Measurements from ENCODE around the gene JAKMIP1.

JAKMIP1 gene

DNA sequence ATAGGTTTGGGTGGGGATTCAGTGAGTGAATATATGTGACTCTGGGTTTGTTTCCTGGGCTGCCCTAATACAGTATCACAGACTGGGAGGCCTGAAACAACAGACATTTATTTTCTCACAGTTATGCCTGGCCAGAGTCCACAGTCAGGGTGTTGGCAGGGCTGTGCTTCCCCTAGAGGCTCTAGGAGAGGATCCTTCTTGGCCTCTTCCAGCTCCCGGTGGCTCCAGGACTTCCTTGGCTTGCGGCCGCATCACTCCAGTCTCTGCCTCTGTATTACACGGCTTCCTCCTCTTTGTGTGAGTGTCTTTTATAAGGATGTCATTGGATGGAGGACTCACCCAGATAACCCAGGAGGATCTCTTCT is 5.2 kb upstream of the JAKMIP1 start:
- peaks cover 6% of the 10 kb centered on the region; the same call in 1 of the 2 replicates for H3K4me1 ChIP-seq (ENCODE audit: low read length)
- no peaks in the 10 kb centered on the region for H3K9me2 ChIP-seq (replicated peaks; ENCODE audit: insufficient read depth, low read length)
- no peaks in the 10 kb centered on the region for H3F3A ChIP-seq (ENCODE audit: insufficient read depth, low read length)
- H3K4me3 ChIP-seq (ENCODE audit: low read length): no peak overlapping the region
- no peaks in the 10 kb centered on the region for H3K9me3 ChIP-seq (replicated peaks; ENCODE audit: insufficient read depth, low read length)
- no peak for DNase-seq
- peaks cover 12% of the 10 kb centered on the region; the same call in 1 of the 2 replicates for H3K27me3 ChIP-seq (replicated peaks; ENCODE audit: insufficient read depth, low read length)
- no peak overlapping the region for H3K27ac ChIP-seq (ENCODE audit: low read length)
- H3K9ac ChIP-seq (ENCODE audit: low read length): no peak overlapping the region
- no peaks in the 10 kb centered on the region for H3K79me2 ChIP-seq (ENCODE audit: low read length)
- no peak overlapping the region for H3K4me2 ChIP-seq (ENCODE audit: low read depth, low read length)
- H4K20me1 ChIP-seq (ENCODE audit: insufficient read depth, low read length): no peaks in the 10 kb centered on the region
- no peak overlapping the region for H2AFZ ChIP-seq (ENCODE audit: low read length)
- no peaks in the 10 kb centered on the region for H3K36me3 ChIP-seq (replicated peaks; ENCODE audit: insufficient read depth, low read length)
- TF ChIP-seq EZH2 (optimal IDR thresholded peaks at IDR 0.05; ENCODE audit: low read depth, low read length) (no peak), EZH2phosphoT487 (IDR thresholded peaks at IDR 0.05; ENCODE audit: low read length) (no peak)
- TF ChIP-seq, protein P1, sequence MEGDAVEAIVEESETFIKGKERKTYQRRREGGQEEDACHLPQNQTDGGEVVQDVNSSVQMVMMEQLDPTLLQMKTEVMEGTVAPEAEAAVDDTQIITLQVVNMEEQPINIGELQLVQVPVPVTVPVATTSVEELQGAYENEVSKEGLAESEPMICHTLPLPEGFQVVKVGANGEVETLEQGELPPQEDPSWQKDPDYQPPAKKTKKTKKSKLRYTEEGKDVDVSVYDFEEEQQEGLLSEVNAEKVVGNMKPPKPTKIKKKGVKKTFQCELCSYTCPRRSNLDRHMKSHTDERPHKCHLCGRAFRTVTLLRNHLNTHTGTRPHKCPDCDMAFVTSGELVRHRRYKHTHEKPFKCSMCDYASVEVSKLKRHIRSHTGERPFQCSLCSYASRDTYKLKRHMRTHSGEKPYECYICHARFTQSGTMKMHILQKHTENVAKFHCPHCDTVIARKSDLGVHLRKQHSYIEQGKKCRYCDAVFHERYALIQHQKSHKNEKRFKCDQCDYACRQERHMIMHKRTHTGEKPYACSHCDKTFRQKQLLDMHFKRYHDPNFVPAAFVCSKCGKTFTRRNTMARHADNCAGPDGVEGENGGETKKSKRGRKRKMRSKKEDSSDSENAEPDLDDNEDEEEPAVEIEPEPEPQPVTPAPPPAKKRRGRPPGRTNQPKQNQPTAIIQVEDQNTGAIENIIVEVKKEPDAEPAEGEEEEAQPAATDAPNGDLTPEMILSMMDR (IDR thresholded peaks at IDR 0.05; ENCODE audit: low read length): no peak

DNA sequence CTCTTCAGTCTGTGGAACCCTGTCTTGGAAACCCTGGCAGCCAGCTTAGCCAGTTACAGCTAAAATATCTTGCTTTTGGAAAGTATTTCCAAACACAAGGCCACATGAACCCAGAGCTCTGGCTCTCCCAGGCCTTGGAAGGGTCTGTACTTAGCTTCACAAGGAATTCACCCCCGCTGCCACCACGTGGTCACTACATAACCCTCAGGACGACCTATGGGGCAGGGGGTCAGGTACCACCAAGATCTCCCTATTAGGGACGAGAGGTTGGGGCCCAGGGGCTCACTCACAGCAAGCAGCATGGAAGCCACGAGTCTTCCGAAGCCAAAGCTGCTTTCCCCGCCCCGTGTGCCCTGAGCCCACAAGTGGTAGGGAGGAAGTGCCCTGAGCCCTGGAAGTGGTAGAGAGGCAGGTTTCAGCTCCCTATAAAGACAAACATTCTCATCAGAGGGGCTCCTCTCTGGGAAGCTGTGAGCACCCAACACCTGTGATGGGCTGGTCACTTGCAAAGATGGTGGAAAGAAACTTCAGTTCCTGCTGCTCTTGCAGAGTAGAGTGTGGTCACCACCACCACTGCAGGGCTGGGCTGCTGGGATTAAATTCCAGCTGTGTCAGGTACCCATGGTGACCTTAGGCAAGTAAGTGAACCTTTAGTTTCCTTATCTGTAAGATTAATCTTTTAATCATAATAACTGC is 4.7 kb upstream of the JAKMIP1 start:
- no peak overlapping the region for H2AFZ ChIP-seq (ENCODE audit: low read length)
- H3K9me2 ChIP-seq (replicated peaks; ENCODE audit: insufficient read depth, low read length): no peaks in the 10 kb centered on the region
- H3K27me3 ChIP-seq (replicated peaks; ENCODE audit: insufficient read depth, low read length): peaks cover 12% of the 10 kb centered on the region; the same call in 1 of the 2 replicates
- DNase-seq: no peak
- H3K4me1 ChIP-seq (ENCODE audit: low read length): peaks cover 6% of the 10 kb centered on the region; the same call in 1 of the 2 replicates
- no peaks in the 10 kb centered on the region for H4K20me1 ChIP-seq (ENCODE audit: insufficient read depth, low read length)
- H3K79me2 ChIP-seq (ENCODE audit: low read length): no peaks in the 10 kb centered on the region
- no peak for TF ChIP-seq EZH2 (optimal IDR thresholded peaks at IDR 0.05; ENCODE audit: low read depth, low read length)
- TF ChIP-seq, protein P1 (IDR thresholded peaks at IDR 0.05; ENCODE audit: low read length): no peak
- no peak for TF ChIP-seq EZH2phosphoT487 (IDR thresholded peaks at IDR 0.05; ENCODE audit: low read length)
- H3K4me2 ChIP-seq (ENCODE audit: low read depth, low read length): no peak overlapping the region
- no peaks in the 10 kb centered on the region for H3K36me3 ChIP-seq (replicated peaks; ENCODE audit: insufficient read depth, low read length)
- H3F3A ChIP-seq (ENCODE audit: insufficient read depth, low read length): no peaks in the 10 kb centered on the region
- H3K9me3 ChIP-seq (replicated peaks; ENCODE audit: insufficient read depth, low read length): no peaks in the 10 kb centered on the region
- no peak overlapping the region for H3K4me3 ChIP-seq (ENCODE audit: low read length)
- no peak overlapping the region for H3K27ac ChIP-seq (ENCODE audit: low read length)
- H3K9ac ChIP-seq (ENCODE audit: low read length): no peak overlapping the region

DNA sequence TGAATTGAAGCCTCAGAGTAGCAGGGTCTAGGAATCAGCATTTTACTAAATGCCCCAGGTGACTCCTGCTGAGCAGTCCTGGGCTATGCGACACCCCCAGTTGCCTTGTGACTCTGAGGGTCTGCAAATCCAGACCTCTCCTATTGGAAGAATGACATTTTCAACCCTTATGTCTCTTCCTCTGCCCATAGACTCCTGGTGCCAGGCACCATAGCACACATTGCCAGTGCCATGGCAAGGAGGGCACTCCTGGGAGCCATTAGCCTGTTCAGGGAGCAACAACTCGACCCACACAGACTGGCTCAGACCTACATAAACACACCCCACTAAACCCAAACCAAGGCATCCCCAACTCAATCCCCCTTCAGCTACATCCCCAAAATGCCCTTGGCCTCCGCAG is 3.7 kb upstream of the JAKMIP1 start:
- no peak for DNase-seq
- Histone ChIP-seq H3K27me3 (replicated peaks; ENCODE audit: insufficient read depth, low read length) (peaks cover 12% of the 10 kb centered on the region; the same call in 1 of the 2 replicates), H3K79me2 (ENCODE audit: low read length) (no peaks in the 10 kb centered on the region), H4K20me1 (ENCODE audit: insufficient read depth, low read length) (no peaks in the 10 kb centered on the region), H3K9me3 (replicated peaks; ENCODE audit: insufficient read depth, low read length) (no peaks in the 10 kb centered on the region), H3K4me1 (ENCODE audit: low read length) (peaks cover 6% of the 10 kb centered on the region; the same call in 1 of the 2 replicates), H3K9ac (ENCODE audit: low read length) (no peak overlapping the region), H3K36me3 (replicated peaks; ENCODE audit: insufficient read depth, low read length) (no peaks in the 10 kb centered on the region), H3K27ac (ENCODE audit: low read length) (no peak overlapping the region), H3K9me2 (replicated peaks; ENCODE audit: insufficient read depth, low read length) (no peaks in the 10 kb centered on the region), H3K4me2 (ENCODE audit: low read depth, low read length) (no peak overlapping the region), H3F3A (ENCODE audit: insufficient read depth, low read length) (no peaks in the 10 kb centered on the region), H3K4me3 (ENCODE audit: low read length) (no peak overlapping the region), H2AFZ (ENCODE audit: low read length) (no peak overlapping the region)
- TF ChIP-seq EZH2phosphoT487 (IDR thresholded peaks at IDR 0.05; ENCODE audit: low read length): no peak
- TF ChIP-seq, protein P1 (IDR thresholded peaks at IDR 0.05; ENCODE audit: low read length): no peak
- no peak for TF ChIP-seq EZH2 (optimal IDR thresholded peaks at IDR 0.05; ENCODE audit: low read depth, low read length)

All from MM.1S (cell line).